Nephron progenitor cell (in vitro differentiated cells): ENCODE results near the gene CNTN5.

Experiments used
- DNase-seq: peaks from one replicate; pipeline ENCODE4 v3.0.0; 2021
- H3K27ac Mint-ChIP-seq: 2 replicates; pipeline ENCODE4 v1.8.0; 2021; ENCODE audit warnings: mild to moderate bottlenecking, moderate library complexity, mixed read lengths
- H3K27me3 Mint-ChIP-seq: 2 replicates; pipeline ENCODE4 v1.8.0; 2021; ENCODE audit warnings: mild to moderate bottlenecking, low read depth, mixed read lengths; ENCODE audit not compliant: poor library complexity
- H3K36me3 Mint-ChIP-seq: 2 replicates; pipeline ENCODE4 v1.8.0; 2021; ENCODE audit warnings: low read depth, mixed read lengths
- H3K4me1 Mint-ChIP-seq: 2 replicates; pipeline ENCODE4 v1.8.0; 2021; ENCODE audit warnings: mixed read lengths
- H3K4me3 Mint-ChIP-seq: 2 replicates; pipeline ENCODE4 v1.8.0; 2021; ENCODE audit warnings: mild to moderate bottlenecking, moderate library complexity, mixed read lengths
- H3K9me3 Mint-ChIP-seq: 2 replicates; pipeline ENCODE4 v1.8.0; 2021; ENCODE audit warnings: mild to moderate bottlenecking, moderate library complexity, mixed read lengths
- TF ChIP-seq, protein P1 (sequence below): fragments of 200-600 bp; sonication (generic); IDR thresholded peaks from 2 replicates; pipeline ENCODE4 v1.5.0; 2021; ENCODE audit warnings: antibody characterized with exemption

CNTN5 gene

DNA sequence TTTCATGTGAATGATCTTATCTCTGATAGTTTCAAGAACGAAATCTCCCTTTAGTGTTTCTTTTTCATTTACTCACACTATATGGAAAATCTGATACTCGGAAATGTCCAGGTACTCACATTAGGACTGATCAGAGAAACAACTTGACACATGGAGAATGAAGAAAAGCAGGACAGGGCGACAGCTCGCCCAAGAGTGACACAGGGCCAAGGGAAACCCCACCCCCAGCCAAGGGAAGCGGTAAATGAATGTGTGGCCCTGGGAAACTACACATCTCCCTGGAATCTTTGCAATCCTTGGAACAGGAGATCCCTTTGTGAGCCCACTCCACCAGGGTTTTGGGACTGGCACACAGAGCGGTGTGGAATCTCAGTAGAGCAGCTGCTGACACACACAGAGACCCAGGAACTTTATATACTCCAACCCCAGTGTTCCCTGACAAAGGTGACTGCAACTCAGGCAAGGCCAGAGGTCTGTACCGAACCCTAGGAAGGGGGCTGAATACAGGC lies 1362.7 kb downstream of the CNTN5 start:
- TF ChIP-seq, protein P1, sequence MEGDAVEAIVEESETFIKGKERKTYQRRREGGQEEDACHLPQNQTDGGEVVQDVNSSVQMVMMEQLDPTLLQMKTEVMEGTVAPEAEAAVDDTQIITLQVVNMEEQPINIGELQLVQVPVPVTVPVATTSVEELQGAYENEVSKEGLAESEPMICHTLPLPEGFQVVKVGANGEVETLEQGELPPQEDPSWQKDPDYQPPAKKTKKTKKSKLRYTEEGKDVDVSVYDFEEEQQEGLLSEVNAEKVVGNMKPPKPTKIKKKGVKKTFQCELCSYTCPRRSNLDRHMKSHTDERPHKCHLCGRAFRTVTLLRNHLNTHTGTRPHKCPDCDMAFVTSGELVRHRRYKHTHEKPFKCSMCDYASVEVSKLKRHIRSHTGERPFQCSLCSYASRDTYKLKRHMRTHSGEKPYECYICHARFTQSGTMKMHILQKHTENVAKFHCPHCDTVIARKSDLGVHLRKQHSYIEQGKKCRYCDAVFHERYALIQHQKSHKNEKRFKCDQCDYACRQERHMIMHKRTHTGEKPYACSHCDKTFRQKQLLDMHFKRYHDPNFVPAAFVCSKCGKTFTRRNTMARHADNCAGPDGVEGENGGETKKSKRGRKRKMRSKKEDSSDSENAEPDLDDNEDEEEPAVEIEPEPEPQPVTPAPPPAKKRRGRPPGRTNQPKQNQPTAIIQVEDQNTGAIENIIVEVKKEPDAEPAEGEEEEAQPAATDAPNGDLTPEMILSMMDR: no peak
- DNase-seq: no peak
- H3K27me3 Mint-ChIP-seq: peaks cover 3% of the 10 kb centered on the region

DNA sequence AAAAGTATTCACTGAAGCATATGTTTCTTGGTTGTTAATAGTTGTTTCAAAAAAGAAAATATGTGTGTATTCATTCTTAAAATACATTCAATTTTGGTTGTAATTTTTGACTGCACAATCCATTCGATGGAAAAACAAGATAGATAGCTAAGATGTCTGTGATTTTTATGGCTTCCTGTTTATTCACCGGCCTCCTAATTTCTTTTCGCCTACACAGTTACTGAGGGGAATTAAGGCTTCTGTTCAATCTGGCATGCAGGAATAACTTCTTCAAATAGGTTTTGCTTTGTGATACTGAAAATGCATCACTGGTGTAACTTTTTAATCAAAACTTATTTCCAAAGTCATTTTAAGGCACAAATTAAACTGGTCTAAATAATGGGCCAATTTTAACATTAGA lies 1375.5 kb downstream of the CNTN5 start:
- no peak for DNase-seq
- Mint-ChIP-seq H3K36me3 (no peaks in the 10 kb centered on the region), H3K27me3 (no peaks in the 10 kb centered on the region), H3K9me3 (no peaks in the 10 kb centered on the region), H3K4me1 (peaks cover 6% of the 10 kb centered on the region), H3K4me3 (no peak overlapping the region), H3K27ac (peak overlapping the region; percentile 41)
- TF ChIP-seq, protein P1: no peak

More for the DNA sequence above, 1362.7 kb downstream of the CNTN5 start:
- Mint-ChIP-seq H3K9me3 (peaks cover 18% of the 10 kb centered on the region), H3K4me3 (no peak overlapping the region), H3K4me1 (no peaks in the 10 kb centered on the region), H3K36me3 (no peaks in the 10 kb centered on the region), H3K27ac (no peak overlapping the region)

DNA sequence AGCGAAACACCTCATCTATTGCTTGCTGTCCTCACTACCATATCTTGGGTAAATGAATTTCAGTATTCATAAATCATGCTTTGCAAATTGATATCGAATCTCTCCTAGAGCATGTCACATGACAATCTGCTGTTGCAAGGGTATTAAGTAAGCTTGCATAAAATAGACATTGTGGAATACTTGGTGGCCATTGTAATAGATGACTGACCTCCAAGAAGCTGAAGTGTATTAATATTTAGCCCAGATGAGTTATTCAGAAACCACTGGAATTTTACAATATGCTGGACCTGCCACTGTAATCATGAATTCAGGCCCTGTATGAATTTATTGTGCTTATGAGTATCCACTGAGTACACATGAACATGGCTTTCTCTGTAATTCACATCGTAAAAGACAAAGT lies 1376.7 kb downstream of the CNTN5 start:
- TF ChIP-seq, protein P1: no peak
- Mint-ChIP-seq H3K27ac (no peak overlapping the region), H3K36me3 (no peaks in the 10 kb centered on the region), H3K4me1 (peaks cover 6% of the 10 kb centered on the region), H3K9me3 (peaks cover 6% of the 10 kb centered on the region), H3K4me3 (no peak overlapping the region), H3K27me3 (no peaks in the 10 kb centered on the region)
- DNase-seq: no peak

DNA sequence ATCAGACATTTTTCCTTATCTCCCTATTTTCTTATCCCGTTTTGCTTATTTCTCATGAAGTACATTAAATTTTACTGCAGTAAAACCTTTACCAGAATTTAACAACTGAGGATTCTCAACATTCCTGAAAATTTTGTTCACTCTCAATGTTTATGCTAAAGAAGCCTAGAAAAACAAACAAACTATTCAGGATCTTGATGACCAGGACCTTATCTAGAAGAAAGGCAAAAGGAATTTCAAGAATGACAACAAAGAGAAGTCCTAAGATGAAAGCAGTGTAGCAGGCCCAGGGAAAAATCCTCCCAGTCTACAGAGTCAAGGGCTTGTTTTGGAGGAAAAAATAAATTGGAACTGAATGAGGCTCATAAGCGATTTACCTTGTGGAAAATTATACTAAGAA lies 1383.1 kb downstream of the CNTN5 start:
- no peak overlapping the region for H3K4me3 Mint-ChIP-seq
- peaks cover 11% of the 10 kb centered on the region for H3K36me3 Mint-ChIP-seq
- TF ChIP-seq, protein P1: no peak
- H3K4me1 Mint-ChIP-seq: peaks cover 14% of the 10 kb centered on the region
- DNase-seq: no peak
- peak overlapping the region; percentile 92 for H3K27ac Mint-ChIP-seq
- H3K9me3 Mint-ChIP-seq: peaks cover 52% of the 10 kb centered on the region
- H3K27me3 Mint-ChIP-seq: no peaks in the 10 kb centered on the region

DNA sequence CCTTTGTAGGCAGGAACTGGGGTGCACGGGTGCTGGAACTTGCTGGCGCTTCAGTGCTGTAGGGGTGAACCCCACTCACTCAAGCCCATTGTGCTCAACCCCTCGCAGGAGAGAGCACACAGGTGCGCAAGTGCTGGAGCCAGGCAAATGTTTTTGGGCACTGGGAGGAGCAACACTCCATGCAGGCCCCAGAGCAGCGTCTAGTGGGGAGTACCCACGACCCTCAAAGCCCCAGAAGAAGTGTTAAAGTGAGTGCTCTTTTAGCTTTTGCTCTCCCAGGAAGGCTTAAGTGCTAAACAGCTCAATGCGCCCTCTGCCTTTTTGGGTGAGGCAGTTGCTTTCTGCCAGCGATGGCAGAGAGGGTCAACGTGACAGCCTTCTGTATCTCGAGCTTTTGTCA lies 1384.2 kb downstream of the CNTN5 start:
- Mint-ChIP-seq H3K27me3 (no peaks in the 10 kb centered on the region), H3K4me1 (peaks cover 15% of the 10 kb centered on the region), H3K9me3 (peaks cover 57% of the 10 kb centered on the region), H3K27ac (no peak overlapping the region), H3K36me3 (peaks cover 13% of the 10 kb centered on the region), H3K4me3 (no peak overlapping the region)
- TF ChIP-seq, protein P1: no peak
- DNase-seq: no peak
